D341Med (cell line): ENCODE measurements around the gene PLSCR1.
"Not testable (repeated sequence)": the region's sequence is repeated elsewhere in the genome, so short reads cannot be mapped to it uniquely, and the experiment has no call there.

ENCODE experiments used
- DNase-seq: peaks from one replicate; pipeline ENCODE4 v3.0.0; 2012; ENCODE audit warnings: low spot score

Gene PLSCR1

GRCh38 chr3:146511402-146512134 is 32.8 kb downstream of the PLSCR1 start:
- DNase-seq, result no peak

GRCh38 chr3:146507331-146508120 is 36.9 kb downstream of the PLSCR1 start:
- DNase-seq, result no peak

- DNase-seq, result no peak
Observed at GRCh38 chr3:146505516-146505915, 38.9 kb downstream of the PLSCR1 start.

- no peak for DNase-seq
Observed at GRCh38 chr3:146504498-146505197, 39.8 kb downstream of the PLSCR1 start.

GRCh38 chr3:146503461-146504202 is 40.8 kb downstream of the PLSCR1 start:
- DNase-seq, result no peak

GRCh38 chr3:146502887-146503460 is 41.4 kb downstream of the PLSCR1 start:
- no peak for DNase-seq

GRCh38 chr3:146501752-146502151 is 42.7 kb downstream of the PLSCR1 start:
- no peak for DNase-seq

GRCh38 chr3:146499701-146500100 is 44.7 kb downstream of the PLSCR1 start:
- DNase-seq, result no peak

GRCh38 chr3:146498002-146498736 is 46.2 kb downstream of the PLSCR1 start:
- no peak for DNase-seq

GRCh38 chr3:146497145-146497843 is 47.1 kb downstream of the PLSCR1 start:
- not testable (repeated sequence) for DNase-seq

- no peak for DNase-seq
Observed at GRCh38 chr3:146496726-146497125, 47.7 kb downstream of the PLSCR1 start.

GRCh38 chr3:146496251-146496650 is 48.2 kb downstream of the PLSCR1 start:
- DNase-seq, result no peak

GRCh38 chr3:146493761-146494160 is 50.6 kb downstream of the PLSCR1 start:
- no peak for DNase-seq

GRCh38 chr3:146493221-146493620 is 51.2 kb downstream of the PLSCR1 start:
- no peak for DNase-seq

GRCh38 chr3:146491303-146491702 is 53.1 kb downstream of the PLSCR1 start:
- DNase-seq, result no peak

GRCh38 chr3:146485297-146485696 is 59.1 kb downstream of the PLSCR1 start:
- DNase-seq, result no peak

- no peak for DNase-seq
Observed at GRCh38 chr3:146476094-146476740, 68.2 kb downstream of the PLSCR1 start.

- not testable (repeated sequence) for DNase-seq
Observed at GRCh38 chr3:146474976-146475375, 69.4 kb downstream of the PLSCR1 start.

GRCh38 chr3:146473726-146474125 is 70.7 kb downstream of the PLSCR1 start:
- no peak for DNase-seq

- DNase-seq, result no peak
Observed at GRCh38 chr3:146472611-146473010, 71.8 kb downstream of the PLSCR1 start.
